Liver (tissue), 3 donors: Measurements from ENCODE around the gene NR4A1.

ENCODE experiments used
- ATF3 ChIP-seq: IDR thresholded peaks from 2 replicates; pipeline ENCODE4 v1.6.1; 2016; ENCODE audit warnings: antibody characterized with exemption
- HNF4A ChIP-seq, 2 donors: conservative IDR thresholded peaks; 2 replicates each; pipeline ENCODE4 v1.6.1; 2016; ENCODE audit warnings: antibody characterized with exemption in 2 of 2, mild to moderate bottlenecking in 2 of 2
- TAF1 ChIP-seq: conservative IDR thresholded peaks from 2 replicates; pipeline ENCODE4 v1.6.1; 2016; ENCODE audit warnings: antibody characterized with exemption, mild to moderate bottlenecking
- ZBTB33 ChIP-seq: IDR thresholded peaks from 2 replicates; pipeline ENCODE4 v1.6.1; 2016; ENCODE audit warnings: antibody characterized with exemption
- TF ChIP-seq, protein P1 (sequence below): fragments of 150-350 bp; IDR thresholded peaks from 2 replicates; pipeline ENCODE4 v1.5.1; 2017; ENCODE audit warnings: improper control_type of control experiment, low read depth, low read length; ENCODE audit not compliant: missing input control
- donor health status: healthy.
- donor health status: healthy.

DNA sequence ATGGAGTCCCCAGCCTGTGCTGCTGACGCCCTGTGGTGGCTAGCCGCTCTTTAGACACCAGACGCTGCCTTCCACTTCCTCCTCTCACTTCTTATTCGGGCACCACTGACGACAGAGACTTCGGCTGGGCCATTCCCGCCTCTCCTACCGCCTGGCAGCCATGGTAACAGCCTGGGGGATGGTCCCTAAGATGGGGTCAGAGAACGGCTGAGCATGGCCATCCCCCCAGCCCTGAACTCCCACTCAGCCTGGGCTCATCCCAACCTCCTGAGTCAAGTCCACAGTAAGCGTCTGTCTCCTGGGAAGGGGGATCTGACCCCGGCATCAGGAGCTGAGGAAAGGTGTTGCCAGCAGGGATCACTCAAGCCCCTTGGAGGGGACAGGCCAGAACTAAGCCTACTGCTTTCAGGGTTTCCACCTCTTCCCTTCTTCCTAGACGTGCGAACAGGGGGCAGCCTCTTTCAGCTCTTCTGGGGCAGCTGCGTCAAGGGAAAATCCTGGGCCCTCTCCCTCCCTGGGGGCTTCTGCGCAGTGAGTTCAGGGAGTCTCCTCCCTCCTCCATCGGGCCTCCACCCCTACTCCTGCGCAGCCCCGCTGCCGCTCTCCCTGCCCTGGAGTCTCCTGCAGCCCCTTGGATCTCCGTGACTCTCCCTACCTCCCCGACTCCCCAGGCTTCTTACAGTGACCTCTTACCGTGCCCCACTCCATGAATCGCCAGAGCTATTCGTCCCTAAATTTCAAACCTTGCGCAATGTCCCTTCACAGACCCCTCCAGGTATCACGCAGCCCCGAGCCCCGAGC lies 45.1 kb upstream of the NR4A1 start:
- TF ChIP-seq, protein P1, sequence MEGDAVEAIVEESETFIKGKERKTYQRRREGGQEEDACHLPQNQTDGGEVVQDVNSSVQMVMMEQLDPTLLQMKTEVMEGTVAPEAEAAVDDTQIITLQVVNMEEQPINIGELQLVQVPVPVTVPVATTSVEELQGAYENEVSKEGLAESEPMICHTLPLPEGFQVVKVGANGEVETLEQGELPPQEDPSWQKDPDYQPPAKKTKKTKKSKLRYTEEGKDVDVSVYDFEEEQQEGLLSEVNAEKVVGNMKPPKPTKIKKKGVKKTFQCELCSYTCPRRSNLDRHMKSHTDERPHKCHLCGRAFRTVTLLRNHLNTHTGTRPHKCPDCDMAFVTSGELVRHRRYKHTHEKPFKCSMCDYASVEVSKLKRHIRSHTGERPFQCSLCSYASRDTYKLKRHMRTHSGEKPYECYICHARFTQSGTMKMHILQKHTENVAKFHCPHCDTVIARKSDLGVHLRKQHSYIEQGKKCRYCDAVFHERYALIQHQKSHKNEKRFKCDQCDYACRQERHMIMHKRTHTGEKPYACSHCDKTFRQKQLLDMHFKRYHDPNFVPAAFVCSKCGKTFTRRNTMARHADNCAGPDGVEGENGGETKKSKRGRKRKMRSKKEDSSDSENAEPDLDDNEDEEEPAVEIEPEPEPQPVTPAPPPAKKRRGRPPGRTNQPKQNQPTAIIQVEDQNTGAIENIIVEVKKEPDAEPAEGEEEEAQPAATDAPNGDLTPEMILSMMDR: no peak
- no peak for TF ChIP-seq ATF3
- no peak for TF ChIP-seq TAF1
- no peak for TF ChIP-seq HNF4A (conservative IDR thresholded peaks at IDR 0.05)
- no peak for TF ChIP-seq ZBTB33
